ENCODE results near the gene DMRTA2.

DNA sequence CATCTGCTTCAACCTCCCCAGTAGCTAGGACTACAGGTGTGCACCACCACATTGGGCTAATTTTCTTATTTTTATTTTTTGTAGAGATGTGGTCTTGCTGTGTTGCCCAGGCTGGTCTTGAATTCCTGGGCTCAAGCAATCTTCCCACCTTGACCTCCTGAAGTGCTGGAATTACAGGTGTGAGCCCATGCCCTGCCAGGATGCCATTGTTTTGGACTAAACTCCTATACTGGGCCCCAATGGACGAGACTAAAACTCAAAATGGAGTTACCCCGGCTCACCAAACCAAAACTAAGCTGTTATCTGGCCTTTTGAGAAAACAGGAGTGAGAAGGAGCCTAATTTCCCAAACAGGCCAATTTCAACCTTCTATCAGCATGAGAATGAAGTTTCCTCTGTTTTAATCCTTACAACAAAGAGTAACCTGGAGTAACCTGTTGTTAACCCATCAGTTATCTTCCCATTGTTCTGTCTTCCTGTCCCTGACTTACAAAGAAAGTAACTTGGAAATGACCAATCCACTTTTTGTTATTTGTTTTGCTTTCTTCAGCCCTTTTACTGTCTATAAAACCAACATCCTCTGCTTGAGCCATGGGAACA, 29.6 kb downstream of the DMRTA2 start:
- TF ChIP-seq, protein P1, sequence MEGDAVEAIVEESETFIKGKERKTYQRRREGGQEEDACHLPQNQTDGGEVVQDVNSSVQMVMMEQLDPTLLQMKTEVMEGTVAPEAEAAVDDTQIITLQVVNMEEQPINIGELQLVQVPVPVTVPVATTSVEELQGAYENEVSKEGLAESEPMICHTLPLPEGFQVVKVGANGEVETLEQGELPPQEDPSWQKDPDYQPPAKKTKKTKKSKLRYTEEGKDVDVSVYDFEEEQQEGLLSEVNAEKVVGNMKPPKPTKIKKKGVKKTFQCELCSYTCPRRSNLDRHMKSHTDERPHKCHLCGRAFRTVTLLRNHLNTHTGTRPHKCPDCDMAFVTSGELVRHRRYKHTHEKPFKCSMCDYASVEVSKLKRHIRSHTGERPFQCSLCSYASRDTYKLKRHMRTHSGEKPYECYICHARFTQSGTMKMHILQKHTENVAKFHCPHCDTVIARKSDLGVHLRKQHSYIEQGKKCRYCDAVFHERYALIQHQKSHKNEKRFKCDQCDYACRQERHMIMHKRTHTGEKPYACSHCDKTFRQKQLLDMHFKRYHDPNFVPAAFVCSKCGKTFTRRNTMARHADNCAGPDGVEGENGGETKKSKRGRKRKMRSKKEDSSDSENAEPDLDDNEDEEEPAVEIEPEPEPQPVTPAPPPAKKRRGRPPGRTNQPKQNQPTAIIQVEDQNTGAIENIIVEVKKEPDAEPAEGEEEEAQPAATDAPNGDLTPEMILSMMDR (IDR thresholded peaks at IDR 0.05) = no peak
- TF ChIP-seq POLR2A (IDR thresholded peaks at IDR 0.05) = no peak

All from body of pancreas (tissue), 4 donors.